ENCODE measurements around the gene ZNF420.
"Not testable (repeated sequence)": the region's sequence is repeated elsewhere in the genome, so short reads cannot be mapped to it uniquely, and the experiment has no call there.

The ZNF420 gene

DNA sequence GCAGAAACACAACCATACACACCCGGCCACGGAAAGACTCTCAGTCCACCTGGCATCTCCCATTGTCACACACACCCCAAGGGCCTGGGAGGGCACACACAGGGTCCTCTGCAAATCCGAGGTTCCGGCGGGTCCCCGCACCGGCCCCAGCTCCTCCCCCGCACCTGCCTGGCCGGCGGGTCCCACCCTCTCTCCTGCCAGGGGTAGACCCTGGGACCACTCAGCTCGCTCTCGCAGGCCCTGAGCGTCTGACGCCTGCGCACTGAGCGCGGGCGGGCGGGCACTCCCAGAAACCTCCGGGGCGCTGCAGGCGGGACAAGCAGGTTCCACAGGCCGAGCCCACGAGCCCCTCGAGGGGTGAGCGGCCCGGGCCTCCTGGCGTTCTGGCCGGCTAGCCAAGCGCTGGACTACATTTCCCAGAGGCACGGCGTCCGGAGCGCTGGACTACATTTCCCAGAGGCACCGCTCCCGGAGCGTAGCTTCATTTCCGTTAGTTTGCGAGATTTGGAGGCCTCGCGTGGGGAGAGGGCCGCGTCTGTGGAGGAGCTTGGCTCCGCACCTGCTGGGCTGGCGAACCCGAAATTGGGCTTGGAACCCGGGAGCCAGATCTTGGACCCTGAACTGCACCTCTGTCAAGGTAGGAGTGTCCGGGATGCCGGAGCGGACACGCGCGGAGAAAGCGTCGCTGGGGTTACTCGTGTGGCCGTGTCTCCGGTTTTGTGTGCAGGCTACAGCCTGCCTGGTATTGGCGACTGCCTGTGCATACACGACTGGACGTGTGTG, at the start of gene ZNF420:
ZNF420 (plus strand) TSS at position 500 of the 783 bp plus-strand sequence. CDS start 10,686 bp downstream, outside the sequence.
- DNase-seq, result peak; percentile 93 to 97

DNA sequence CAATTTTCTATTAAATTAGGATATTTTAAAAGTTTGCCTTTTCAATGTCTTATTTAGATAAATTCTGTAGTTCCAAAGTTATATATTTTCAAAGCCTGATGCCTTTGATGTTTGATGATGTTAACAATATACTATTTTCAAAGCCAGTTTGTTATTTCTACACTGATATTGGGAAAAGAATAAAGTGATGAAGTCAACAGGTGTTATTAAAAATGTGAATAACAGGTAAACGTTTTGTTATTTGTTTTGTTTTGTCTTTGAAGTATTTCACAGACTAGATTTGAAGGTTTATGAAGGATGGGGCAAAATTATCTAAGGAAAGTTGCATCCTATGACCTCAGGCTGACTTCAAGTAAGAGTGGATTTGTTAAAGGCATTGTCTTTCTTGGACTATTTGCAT, 33.1 kb upstream of the ZNF420 start:
- no peak for DNase-seq

DNA sequence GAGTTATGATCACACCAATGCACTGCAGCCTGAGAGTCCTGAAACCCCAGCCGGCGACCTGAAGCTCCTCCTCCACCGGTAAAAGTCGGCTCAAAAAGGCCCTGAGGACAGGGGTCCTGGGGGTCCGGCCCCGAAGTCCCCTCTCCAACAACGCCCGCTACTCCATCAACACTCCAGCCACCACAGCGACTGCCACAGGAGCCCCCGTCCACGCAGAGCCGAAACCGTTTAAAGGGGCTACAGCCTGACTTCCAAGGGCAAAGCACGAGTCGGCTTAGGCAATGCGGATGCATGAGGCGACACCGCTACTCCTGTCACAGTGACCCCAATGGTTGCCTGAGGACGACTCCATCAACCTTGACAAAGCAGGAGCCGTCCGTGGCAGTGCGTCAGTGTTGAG, 22.9 kb upstream of the ZNF420 start:
- no peak for DNase-seq

DNA sequence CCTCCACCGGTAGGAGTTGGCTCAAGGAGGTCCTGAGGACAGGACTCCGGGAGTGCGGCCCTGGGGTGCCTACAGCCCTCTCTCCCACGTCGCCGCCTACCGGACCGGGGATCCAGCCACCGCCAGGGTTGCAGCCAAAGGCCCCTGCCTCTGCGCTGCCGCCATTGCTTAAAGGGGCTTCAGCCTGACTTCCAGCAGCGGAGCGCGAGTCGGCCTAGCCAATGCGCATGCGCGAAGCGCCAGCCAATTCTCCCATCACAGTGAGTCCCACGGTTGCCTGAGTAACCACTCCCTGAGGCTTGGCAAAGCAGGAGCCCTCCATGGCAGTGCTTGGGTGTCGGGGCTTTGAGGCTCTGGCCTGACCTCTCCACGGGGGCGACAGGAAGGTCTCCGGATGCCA, 21.5 kb upstream of the ZNF420 start:
- DNase-seq, result no peak

DNA sequence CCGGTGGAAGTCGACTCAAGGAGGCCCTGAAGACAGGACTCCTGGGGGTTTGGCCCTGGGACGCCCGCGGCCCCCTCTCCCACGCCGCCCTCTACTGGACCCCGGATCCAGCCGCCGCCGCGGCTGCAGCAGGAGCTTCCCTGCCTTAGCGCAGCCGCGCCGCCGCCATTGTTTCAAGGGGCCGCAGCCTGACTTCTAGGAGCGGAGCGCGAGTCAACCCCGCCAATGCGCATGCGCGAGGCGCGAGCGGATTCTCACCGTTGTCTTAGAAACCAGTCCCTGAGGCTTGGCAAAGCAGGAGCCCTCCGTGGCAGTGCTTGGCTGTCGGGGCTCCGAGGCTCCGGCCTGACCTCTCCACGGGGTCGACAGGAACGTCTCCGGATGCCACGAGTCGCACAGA, 19.1 kb upstream of the ZNF420 start:
- no peak for DNase-seq

DNA sequence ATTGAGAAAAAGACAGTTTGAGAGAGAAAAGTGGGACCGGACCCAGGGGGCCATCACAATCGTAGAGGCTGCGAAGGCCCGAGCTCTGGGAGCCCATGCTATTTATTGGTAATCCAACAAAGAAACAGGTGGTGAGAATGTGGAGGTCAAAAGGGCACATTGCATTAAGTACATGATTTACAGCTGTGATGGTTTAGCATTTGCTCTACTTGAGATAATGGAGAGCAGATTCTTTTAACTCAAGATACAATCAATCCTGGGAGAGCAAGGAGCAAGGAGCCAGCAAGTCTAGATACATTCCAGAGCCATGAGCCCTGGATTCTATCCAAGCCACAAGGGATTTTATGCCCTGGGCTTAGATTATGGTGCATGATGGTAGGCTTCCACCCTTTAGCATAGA, 13.3 kb upstream of the ZNF420 start:
- not testable (repeated sequence) for DNase-seq

DNA sequence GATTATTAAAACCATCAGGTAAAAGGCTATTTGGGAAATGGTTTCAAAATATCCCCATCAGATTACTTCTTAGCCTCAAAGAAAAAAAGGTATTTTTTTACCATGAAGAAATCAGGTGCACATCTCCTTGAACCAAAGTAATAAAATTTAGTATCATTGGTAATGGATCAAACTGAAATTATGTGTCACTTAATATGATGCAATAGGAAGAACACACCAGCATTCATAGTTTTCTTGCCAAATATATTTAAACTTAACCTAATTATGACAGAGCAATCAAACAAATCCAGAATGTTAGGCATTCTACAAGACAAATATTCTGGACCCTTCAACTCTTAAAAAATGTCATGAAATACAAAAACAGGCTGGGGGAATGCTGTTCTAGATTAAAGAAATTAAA, 4.1 kb upstream of the ZNF420 start:
- DNase-seq, result no peak

DNA sequence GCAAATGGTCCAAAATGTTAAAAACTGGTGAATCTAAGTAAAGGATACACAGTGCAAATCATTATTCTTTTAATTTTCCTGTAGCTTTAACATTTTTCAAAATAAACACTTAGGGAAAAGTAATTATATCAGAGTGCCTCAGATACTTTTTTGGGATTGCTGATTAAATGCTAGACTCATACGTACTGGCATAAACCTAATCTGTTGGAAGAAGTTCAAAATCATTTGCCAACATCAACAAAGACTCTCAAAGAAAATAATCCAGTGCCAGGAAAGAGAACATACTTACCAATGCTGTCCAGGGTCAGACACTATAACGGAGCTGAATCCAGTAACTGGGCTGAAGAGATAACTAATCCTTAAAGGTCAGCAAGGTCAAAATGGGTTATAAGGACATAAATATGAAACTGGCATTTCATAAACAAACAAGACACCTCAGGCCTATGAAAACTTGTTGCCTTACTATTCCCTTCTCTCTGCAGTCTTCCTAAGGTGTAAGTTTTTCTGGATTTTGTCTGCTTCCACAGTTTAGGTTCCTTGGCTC, 3.3 kb upstream of the ZNF420 start:
- DNase-seq, result peak in 1 of 2 experiments; percentile 2

DNA sequence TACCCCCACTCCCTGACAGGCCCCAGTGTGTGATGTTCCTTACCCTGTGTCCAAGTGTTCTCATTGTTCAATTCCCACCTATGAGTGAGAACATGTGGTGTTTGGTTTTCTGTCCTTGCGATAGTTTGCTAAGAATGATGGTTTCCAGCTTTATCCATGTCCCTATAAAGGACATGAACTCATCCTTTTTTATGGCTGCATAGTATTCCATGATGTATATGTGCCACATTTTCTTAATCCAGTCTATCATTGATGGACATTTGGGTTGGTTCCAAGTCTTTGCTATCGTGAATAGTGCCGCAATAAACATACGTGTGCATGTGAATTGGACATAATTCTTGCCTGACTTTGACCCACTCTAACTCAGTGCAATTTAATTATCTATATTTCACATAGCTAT, 1.7 kb upstream of the ZNF420 start:
- not testable (repeated sequence) for DNase-seq

DNA sequence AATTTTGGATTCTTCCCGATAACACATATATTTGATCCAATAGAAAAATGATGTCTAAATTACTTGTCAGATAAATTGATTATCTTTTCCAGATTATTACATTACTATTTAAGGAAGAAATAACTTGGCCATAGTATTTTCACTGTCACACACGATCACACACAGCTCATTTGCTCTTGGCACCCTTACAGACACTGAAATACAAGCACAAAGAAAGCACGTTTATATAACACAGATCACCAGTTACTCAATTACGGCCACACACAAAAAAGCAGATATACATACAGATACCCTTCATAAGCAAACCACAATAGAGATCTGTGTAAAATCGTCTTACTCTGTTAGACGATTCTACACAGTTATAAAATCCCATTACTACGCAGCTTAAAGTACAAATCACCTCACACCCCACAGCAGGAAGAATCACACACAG, 716 bp upstream of the ZNF420 start:
- DNase-seq, result no peak

DNA sequence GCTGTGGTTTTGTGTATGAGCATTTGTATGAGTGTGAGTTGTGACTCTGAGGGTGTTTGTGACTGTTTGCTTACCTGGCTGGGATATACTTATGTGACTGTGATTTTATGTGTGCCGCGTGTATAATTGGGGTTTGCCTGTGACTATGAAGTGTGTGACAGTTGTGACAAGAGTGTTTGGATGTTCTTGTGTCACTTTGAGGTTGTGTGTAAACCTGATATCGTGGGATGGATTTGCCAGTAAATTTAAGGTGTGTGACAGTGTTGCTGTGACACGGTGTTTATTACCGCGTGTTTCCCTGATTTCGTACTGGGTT, 442 bp downstream of the ZNF420 start:
- DNase-seq, result no peak

DNA sequence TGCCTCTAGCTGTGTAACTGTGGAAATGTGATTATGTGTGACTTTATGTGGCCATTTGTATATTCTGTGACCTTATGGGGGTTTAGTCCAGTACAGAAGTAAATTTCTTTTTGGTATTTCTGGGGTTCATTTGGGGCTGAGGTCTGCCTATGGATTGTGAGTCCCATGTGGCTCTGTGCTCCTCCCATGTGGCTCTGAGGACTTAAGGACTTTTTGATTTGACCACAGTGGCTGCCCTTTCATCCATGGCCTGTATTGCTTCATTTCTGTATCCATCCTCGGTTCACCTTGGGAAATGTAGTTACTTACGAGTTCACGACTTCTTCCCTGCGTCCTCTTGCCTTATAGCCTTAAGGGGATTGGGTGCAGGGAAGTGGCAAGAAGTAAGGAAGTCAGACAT, 1.0 kb downstream of the ZNF420 start:
- DNase-seq, result no peak

DNA sequence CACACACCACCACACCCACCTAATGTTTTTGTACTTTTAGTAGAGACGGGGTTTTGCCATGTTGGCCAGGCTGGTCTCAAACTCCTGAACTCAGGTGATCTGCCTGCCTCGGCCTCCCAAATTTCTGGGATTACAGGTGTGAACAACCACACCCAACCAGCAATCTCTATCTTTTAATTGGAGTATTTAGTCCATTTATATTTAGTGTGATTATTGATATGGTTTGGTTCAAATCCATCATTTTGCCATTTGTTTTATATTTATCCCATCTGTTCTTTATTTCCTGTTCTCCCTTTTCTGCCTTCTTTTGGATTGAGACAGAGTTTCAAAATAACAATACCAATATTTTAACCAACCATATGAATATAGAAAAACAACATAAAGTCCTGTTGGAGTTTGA, 4.1 kb downstream of the ZNF420 start:
- DNase-seq, result no peak

DNA sequence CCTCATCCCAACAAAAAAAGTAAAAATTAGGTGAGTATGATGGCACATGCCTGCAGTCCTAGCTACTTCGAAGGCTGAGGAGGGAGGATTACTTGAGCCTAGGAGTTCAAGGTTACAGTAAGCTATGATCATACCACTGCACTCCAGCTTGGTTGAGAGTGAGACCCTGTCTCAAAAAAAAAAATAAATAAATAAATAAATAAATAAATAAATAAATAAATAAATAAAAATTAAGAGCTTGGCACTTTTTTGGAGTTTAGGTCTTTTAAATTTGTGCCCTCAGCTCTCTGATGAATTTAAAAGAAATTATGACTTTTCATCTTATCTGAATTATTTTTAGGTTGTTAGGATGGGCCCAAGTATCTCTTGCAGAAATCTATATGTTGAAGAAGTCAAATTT, 8.9 kb downstream of the ZNF420 start:
- DNase-seq, result no peak

DNA sequence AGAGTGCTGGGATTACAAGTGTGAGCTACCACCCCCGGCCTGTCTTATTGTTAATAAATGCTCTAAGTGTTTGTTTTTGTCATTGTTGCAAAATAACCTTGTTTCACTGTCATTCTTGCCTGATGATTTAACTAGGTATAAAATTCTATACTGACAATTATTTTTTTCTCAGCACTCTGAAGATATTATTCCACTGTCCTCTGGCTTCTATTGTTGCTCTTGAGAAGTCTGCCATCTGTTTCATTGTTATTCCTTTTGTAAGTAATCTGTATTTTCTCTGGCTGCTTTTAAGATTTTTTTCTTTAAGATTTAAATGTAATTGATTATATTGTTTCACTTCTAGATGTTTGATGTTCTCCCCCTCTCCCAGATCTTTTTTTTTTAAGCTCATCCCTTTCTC, 17.6 kb downstream of the ZNF420 start:
- no peak for DNase-seq

DNA sequence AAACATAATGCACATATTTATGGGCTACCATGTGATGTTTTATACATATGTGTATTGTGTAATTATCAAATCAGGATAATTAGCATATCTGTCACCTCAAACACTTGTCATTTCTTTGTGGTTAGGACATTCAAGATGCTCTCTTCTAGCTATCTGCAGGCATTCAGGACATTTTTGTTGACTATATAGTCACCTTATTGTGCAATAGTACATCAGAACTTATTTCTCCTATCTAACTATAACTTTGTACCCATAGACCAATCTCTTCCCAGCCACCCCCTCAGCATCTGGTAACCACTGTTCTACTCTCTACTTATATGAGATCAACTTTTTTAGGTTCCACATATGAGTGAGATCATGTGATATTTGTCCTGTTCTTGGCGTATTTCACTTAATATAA, 20.3 kb downstream of the ZNF420 start:
- DNase-seq, result no peak

DNA sequence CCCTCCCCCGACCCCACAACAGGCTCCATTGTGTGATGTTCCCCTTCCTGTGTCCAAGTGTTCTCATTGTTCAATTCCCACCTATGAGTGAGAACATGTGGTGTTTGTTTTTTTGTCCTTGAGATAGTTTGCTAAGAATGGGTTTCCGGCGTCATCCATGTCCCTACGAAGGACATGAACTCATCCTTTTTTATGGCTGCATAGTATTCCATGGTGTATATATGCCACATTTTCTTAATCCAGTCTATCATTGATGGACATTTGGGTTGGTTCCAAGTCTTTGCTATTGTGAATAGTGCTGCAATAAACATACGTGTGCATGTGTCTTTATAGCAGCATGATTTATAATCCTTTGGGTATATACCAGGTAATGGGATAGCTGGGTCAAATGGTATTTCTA, 25.9 kb downstream of the ZNF420 start:
- DNase-seq, result not testable (repeated sequence)

DNA sequence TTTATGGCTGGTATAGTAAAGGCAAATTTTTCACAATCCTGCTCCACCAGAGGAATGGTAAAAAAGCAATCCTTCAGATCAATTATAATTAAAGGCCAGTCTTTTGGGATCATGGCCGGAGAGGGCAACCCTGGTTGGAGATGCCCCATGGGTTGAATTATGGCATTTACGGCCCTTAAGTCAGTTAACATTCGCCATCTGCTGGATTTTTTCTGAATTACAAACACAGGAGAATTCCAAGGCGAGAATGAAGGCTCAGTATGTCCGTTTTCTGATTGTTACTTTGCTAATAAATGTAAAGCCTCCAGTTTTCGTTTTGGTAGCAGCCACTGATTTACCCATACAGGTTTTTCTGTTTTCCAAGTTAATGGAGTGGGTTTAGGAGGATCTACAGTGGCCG, 33.5 kb downstream of the ZNF420 start:
- DNase-seq, result not testable (repeated sequence)

DNA sequence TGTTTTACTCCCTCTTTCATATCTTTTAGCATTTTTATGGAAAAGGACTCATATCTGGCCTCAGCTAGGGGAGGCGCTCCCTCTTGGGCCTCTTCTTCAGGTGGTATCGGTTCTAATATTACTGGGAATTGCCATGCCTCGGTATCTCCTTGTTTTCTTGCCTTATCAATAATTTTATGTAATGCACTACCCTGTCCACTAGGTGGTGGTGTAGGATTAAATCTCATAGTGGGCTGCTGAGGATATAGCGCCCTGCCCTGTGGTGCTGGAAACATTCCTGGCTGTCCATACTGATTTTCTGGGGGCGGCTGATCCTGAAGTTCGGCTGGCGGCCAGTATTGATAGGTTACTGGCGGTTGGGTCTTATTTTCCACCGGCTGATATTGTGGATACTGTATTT, 35.8 kb downstream of the ZNF420 start:
- no peak for DNase-seq

DNA sequence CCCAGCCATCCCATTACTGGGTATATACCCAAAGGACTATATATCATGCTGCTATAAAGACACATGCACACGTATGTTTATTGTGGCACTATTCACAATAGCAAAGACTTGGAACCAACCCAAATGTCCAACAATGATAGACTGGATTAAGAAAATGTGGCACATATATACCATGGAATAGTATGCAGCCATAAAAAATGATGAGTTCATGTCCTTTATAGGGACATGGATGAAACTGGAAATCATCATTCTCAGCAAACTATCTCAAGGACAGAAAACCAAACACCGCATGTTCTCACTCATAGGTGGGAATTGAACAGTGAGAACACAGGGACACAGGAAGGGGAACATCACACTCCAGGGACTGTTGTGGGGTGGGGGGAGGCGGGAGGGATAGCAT, 43.9 kb downstream of the ZNF420 start:
- not testable (repeated sequence) for DNase-seq

DNA sequence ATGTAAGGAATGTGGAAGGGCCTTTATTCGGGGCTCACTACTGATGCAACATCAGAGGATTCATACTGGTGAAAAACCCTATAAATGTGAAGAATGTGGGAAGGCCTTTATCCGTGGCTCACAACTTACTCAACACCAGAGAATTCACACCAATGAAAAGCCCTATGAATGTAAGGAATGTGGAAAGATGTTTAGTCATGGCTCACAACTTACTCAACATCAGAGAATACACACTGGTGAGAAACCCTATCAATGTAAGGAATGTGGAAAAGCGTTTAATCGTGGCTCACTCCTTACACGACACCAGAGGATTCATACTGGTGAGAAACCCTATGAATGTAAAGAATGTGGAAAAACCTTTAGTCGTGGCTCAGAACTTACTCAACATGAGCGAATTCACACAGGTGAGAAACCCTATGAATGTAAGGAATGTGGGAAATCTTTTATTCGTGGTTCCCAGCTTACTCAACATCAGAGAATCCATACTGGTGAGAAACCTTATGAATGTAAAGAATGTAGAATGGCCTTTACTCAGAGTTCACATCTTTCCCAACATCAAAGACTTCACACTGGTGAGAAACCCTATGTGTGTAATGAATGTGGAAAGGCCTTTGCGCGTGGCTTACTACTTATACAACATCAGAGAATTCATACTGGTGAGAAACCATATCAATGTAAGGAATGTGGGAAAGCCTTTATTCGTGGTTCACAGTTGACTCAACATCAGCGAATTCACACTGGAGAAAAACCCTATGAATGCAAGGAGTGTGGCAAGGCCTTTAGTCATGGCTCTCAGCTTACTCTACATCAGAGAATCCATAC, 50.0 kb downstream of the ZNF420 start:
- no peak for DNase-seq

DNA sequence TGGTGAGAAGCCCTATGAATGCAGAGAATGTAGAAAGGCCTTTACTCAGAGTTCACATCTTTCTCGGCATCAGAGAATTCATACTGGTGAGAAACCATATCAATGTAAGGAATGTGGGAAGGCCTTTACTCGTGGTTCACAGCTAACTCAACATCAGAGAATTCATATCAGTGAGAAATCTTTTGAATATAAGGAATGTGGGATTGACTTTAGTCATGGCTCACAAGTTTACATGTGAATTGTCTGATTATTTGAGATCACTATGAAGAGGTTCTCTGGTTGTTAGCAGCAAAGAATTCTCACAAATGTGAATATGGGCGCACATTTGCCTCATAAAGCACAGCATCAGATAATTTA, 50.6 kb downstream of the ZNF420 start:
- no peak for DNase-seq

DNA sequence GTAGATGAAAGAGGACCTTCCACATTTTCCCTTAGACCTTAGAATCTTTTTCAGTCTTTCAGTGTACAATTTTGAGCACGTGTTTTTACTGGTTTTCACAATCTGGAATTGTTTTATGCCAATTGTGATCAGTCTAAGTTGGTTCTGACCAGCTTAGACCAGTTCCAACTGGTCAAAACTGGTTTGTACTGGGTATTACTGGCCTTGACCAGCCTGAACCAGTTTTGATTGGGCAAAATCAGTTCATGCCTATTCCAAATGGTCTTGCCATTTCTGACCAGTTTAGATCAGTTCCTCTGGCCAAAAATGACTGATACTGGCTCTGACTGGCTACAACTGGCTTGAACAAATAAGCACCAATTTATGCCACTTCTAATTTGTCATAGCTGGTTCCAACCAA, 57.9 kb downstream of the ZNF420 start:
- no peak for DNase-seq

DNA sequence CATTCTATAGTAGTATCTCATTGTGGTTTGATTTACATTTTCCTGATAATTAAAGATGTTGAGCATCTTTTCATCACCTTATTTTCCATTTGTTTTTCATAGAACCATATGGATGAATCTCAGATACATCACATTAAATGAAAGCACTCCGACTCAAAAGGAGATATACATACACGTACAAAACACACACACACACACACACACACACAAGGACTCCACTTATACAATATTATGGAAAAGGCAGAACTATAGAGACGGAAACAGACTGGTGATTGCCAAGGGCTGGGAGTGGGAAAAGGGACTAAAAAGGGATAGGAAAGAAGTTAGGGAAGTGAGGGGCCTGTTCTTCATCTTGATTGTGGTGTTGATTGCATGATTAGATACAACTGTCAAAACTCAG, 70.0 kb downstream of the ZNF420 start:
- no peak for DNase-seq
